SK-N-SH (cell line): Measurements from ENCODE around the gene POLR3H. TPM values are rescaled to one million over a fixed set of nuclear protein-coding genes. Genes with fewer than 3 reads are reported as not detected.

Experiments
- CTCF ChIA-PET: fragments of 300-600, 350-600 bp; formaldehyde crosslinking; extraction: SDS; loops from one replicate; lab custom pipeline; 2021; lab: Yijun Ruan, JAX
- POLR2A ChIA-PET: fragments of 350-600 bp; sonication (Branson Sonifier 250); formaldehyde crosslinking; extraction: SDS; loops from one replicate; lab custom pipeline; 2020; ENCODE audit warnings: antibody characterized with exemption, inconsistent platforms; lab: Yijun Ruan, JAX
- DNase-seq: peaks from one replicate; pipeline ENCODE4 v3.0.0; 2012
- H2AFZ ChIP-seq: fragments of 200-600 bp; sonication (generic); 2 replicates; pipeline ENCODE4 v1.8.1; 2016; ENCODE audit warnings: antibody characterized with exemption, mild to moderate bottlenecking, low read depth
- H3F3A ChIP-seq: fragments of 200-600 bp; sonication (generic); replicated peaks from 2 replicates; pipeline ENCODE3; 2016; ENCODE audit warnings: antibody characterized with exemption, mild to moderate bottlenecking; ENCODE audit not compliant: insufficient read depth
- H3K27ac ChIP-seq, 2 experiments: fragments of 200-500 bp in 1 of 2; fragments of 200-600 bp in 1 of 2; sonication (Bioruptor generic) in 1 of 2; sonication (generic), shearing (Covaris generic) in 1 of 2; 2 replicates each; pipeline versions ENCODE4 v1.5.1 to v1.6.1; 2014 to 2016; ENCODE audit warnings: low read depth in 2 of 2, inconsistent platforms in 1 of 2, low read length in 1 of 2, mild to moderate bottlenecking in 1 of 2, mixed read lengths in 1 of 2
- H3K27me3 ChIP-seq: fragments of 200-600 bp; sonication (generic), shearing (Covaris generic); 2 replicates; pipeline ENCODE4 v1.6.1; 2016; ENCODE audit warnings: mixed run types; ENCODE audit not compliant: insufficient read depth
- H3K36me3 ChIP-seq, 2 experiments: fragments of 200-500 bp in 1 of 2; fragments of 200-600 bp in 1 of 2; sonication (Bioruptor generic) in 1 of 2; sonication (generic) in 1 of 2; replicated peaks in 1 of 2; 2 replicates each; pipeline versions ENCODE3 to v1.5.1; 2014 to 2016; ENCODE audit warnings: low read length in 1 of 2, mild to moderate bottlenecking in 1 of 2; ENCODE audit not compliant: insufficient read depth in 2 of 2, control insufficient read depth in 1 of 2
- H3K4me1 ChIP-seq, 2 experiments: fragments of 200-500 bp in 1 of 2; fragments of 200-600 bp in 1 of 2; sonication (Bioruptor generic) in 1 of 2; sonication (generic), shearing (Covaris generic) in 1 of 2; 2 replicates each; pipeline versions ENCODE4 v1.5.1 to v1.6.1; 2014 to 2016; ENCODE audit warnings: low read depth in 1 of 2, low read length in 1 of 2, mixed run types in 1 of 2; ENCODE audit not compliant: insufficient read depth in 2 of 2, control insufficient read depth in 1 of 2
- H3K4me2 ChIP-seq: fragments of 200-600 bp; sonication (generic), shearing (Covaris generic); 2 replicates; pipeline ENCODE4 v1.6.1; 2017; ENCODE audit warnings: mixed run types
- H3K4me3 ChIP-seq, 2 experiments: fragments of 200-500 bp in 1 of 2; fragments of 200-600 bp in 1 of 2; sonication (Bioruptor generic) in 1 of 2; sonication (generic), shearing (Covaris generic) in 1 of 2; 2 replicates each; pipeline versions ENCODE4 v1.5.1 to v1.8.1; 2014 to 2016; ENCODE audit warnings: low read depth in 2 of 2, inconsistent platforms in 1 of 2, low read length in 1 of 2, mild to moderate bottlenecking in 1 of 2, mixed read lengths in 1 of 2, moderate library complexity in 1 of 2
- H3K79me2 ChIP-seq: fragments of 200-600 bp; sonication (generic); 2 replicates; pipeline ENCODE4 v1.8.1; 2017; ENCODE audit warnings: mild to moderate bottlenecking; ENCODE audit not compliant: insufficient read depth
- H3K9ac ChIP-seq: fragments of 200-600 bp; sonication (generic); 2 replicates; pipeline ENCODE4 v1.6.1; 2017; ENCODE audit warnings: mixed run types
- H3K9me2 ChIP-seq: fragments of 200-600 bp; sonication (generic); 2 replicates; pipeline ENCODE4 v1.6.1; 2017; ENCODE audit warnings: mixed run types
- H3K9me3 ChIP-seq: fragments of 200-600 bp; sonication (generic); 2 replicates; pipeline ENCODE4 v1.6.1; 2017; ENCODE audit warnings: mixed run types, mild to moderate bottlenecking, moderate library complexity
- H4K20me1 ChIP-seq: fragments of 200-600 bp; sonication (generic); 2 replicates; pipeline ENCODE4 v1.6.1; 2017; ENCODE audit warnings: mild to moderate bottlenecking, mixed run types; ENCODE audit not compliant: insufficient read depth
- CHD2 ChIP-seq: fragments of 150-350 bp; IDR thresholded peaks from 2 replicates; pipeline ENCODE4 v1.6.1; 2018; ENCODE audit warnings: low read length; ENCODE audit not compliant: partially characterized antibody
- EP300 ChIP-seq, 2 experiments: IDR thresholded peaks; 2 replicates each; pipeline versions ENCODE4 v1.4.0 to v1.6.1; 2012; ENCODE audit warnings: borderline replicate concordance in 1 of 2, low read depth in 1 of 2, low read length in 1 of 2
- EZH2phosphoT487 ChIP-seq: fragments of 200-600 bp; sonication (generic); IDR thresholded peaks from 2 replicates; pipeline ENCODE4 v1.6.1; 2017; ENCODE audit warnings: low read depth, mixed run types, mild to moderate bottlenecking, antibody characterized with exemption, moderate library complexity, borderline replicate concordance
- FOSL2 ChIP-seq: IDR thresholded peaks from 2 replicates; pipeline ENCODE4 v1.4.0; 2012; ENCODE audit warnings: low read depth, mild to moderate bottlenecking, moderate library complexity, borderline replicate concordance
- GABPA ChIP-seq: IDR thresholded peaks from 2 replicates; pipeline ENCODE4 v1.4.0; 2012; ENCODE audit warnings: low read depth, mild to moderate bottlenecking
- MEF2A ChIP-seq: IDR thresholded peaks from 2 replicates; pipeline ENCODE4 v1.4.0; 2012; ENCODE audit warnings: low read depth, borderline replicate concordance
- NFIC ChIP-seq: IDR thresholded peaks from 2 replicates; pipeline ENCODE4 v1.4.0; 2012; ENCODE audit warnings: borderline replicate concordance
- NRF1 ChIP-seq: IDR thresholded peaks from 2 replicates; pipeline ENCODE4 v1.6.1; 2012; ENCODE audit warnings: low read depth, mild to moderate bottlenecking, low read length
- PBX3 ChIP-seq: IDR thresholded peaks from 2 replicates; pipeline ENCODE4; 2012
- RAD21 ChIP-seq: IDR thresholded peaks from 2 replicates; pipeline ENCODE4 v1.6.1; 2012; ENCODE audit warnings: mild to moderate bottlenecking, low read length
- SIN3A ChIP-seq: IDR thresholded peaks from 2 replicates; pipeline ENCODE4 v1.6.1; 2012; ENCODE audit warnings: low read depth, mild to moderate bottlenecking, low read length, moderate library complexity, borderline replicate concordance
- TAF1 ChIP-seq: IDR thresholded peaks from 2 replicates; pipeline ENCODE4 v1.6.1; 2012; ENCODE audit warnings: low read depth, mild to moderate bottlenecking, low read length, moderate library complexity, borderline replicate concordance
- TCF12 ChIP-seq: IDR thresholded peaks from 2 replicates; pipeline ENCODE4 v1.4.0; 2012
- WGBS: methylation state at CpG from one replicate; pipeline ENCODE4 v1.1.6; 2017; ENCODE audit warnings: low lambda C conversion rate; 5-methylcytosine and 5-hydroxymethylcytosine counted together
- polyA plus RNA-seq, 3 experiments: library from polyadenylated mRNA; depleted of rRNA; stranded (reverse); fragments of >200 nt; gene quantifications; 2 replicates each; pipeline ENCODE4 v1.2.3, GENCODE V29; 2012
- TF ChIP-seq, protein P1 (sequence below): fragments of 150-350 bp; IDR thresholded peaks from 2 replicates; pipeline ENCODE4 v1.6.1; 2017; ENCODE audit warnings: antibody characterized with exemption, low read length, low read depth, borderline replicate concordance
- TF ChIP-seq, protein P2 (sequence below): IDR thresholded peaks from 2 replicates; pipeline ENCODE4 v1.6.1; 2012; ENCODE audit warnings: mild to moderate bottlenecking, low read depth, low read length, moderate library complexity
- TF ChIP-seq, protein P3 (sequence below): fragments of 150-350 bp; IDR thresholded peaks from 2 replicates; pipeline ENCODE4 v1.6.1; 2016; ENCODE audit warnings: mild to moderate bottlenecking, low read depth, low read length

The POLR3H gene
- polyA plus RNA-seq, 1 of the 3 experiments (the other 2 are of a cell fraction): 22.9 TPM

- H3K4me1 ChIP-seq: no peaks in the 10 kb centered on the region
- no peak overlapping the region for H3K4me3 ChIP-seq
- TF ChIP-seq SIN3A (no peak), PBX3 (no peak), NRF1 (no peak), NFIC (no peak), RAD21 (no peak), EP300 (IDR thresholded peaks at IDR 0.05; ENCODE audit: borderline replicate concordance in 1 of 2, low read depth in 1 of 2, low read length in 1 of 2) (no peak), EZH2phosphoT487 (no peak), TCF12 (no peak), MEF2A (no peak), GABPA (no peak)
- TF ChIP-seq, protein P1, sequence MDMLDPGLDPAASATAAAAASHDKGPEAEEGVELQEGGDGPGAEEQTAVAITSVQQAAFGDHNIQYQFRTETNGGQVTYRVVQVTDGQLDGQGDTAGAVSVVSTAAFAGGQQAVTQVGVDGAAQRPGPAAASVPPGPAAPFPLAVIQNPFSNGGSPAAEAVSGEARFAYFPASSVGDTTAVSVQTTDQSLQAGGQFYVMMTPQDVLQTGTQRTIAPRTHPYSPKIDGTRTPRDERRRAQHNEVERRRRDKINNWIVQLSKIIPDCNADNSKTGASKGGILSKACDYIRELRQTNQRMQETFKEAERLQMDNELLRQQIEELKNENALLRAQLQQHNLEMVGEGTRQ: no peak
- H2AFZ ChIP-seq: no peak overlapping the region
- no peaks in the 10 kb centered on the region for H3K9me2 ChIP-seq
- H3K9ac ChIP-seq: no peak overlapping the region
- no peaks in the 10 kb centered on the region for H3F3A ChIP-seq
- no peaks in the 10 kb centered on the region for H3K27me3 ChIP-seq
- peaks cover 4% of the 10 kb centered on the region; the same call in 1 of the 2 replicates for H4K20me1 ChIP-seq
- 0 out of 2 replicates have a peak overlapping the region, but pooled peaks have one; percentile 7 for H3K4me2 ChIP-seq
- DNase-seq: no peak
- no CpG with 5 or more reads among the region's 6 CpGs for WGBS
- H3K9me3 ChIP-seq: no peaks in the 10 kb centered on the region
- CTCF ChIA-PET: no interaction called here
- POLR2A ChIA-PET: no interaction called here
- H3K36me3 ChIP-seq: no peaks in the 10 kb centered on the region
- H3K27ac ChIP-seq: peak overlapping the region in 1 of 2 experiments; percentile 20; a peak in 1 of 4 replicates
- H3K79me2 ChIP-seq: peaks cover 55% of the 10 kb centered on the region
Observed at GRCh38 chr22:41479671-41480396, 64.4 kb downstream of the POLR3H start.

DNA sequence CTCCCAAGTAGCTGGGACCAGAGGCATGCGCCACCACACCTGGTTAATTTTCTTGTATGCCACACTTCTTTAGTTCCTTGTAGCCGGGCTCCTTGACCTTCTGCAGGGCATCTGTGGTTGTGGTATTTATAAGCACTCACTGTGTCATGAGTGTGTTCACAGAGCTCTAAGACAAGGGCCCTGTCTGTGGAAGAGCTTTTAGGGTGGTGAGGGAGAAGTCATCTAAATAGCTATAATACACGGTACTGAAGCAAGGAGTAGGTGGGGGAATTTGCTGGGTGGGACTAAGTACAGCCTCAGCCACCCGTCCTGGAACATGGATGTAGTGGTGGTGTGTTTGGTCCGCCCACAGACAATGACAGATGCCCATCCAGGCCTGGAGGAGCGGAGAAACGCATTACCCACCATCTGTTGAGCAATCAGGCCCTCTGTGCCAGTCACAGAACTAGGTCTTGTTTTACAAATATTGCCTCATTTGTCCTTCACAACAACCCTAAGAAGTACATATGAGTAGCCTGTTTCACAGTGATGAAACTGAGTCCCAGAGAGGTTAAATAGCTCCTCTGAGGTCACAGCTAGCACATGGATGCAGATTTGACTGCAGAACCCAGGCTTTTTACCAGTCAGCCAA, 65.3 kb downstream of the POLR3H start:
- POLR2A ChIA-PET: no interaction called here
- DNase-seq: no peak

More for the DNA sequence above, 65.3 kb downstream of the POLR3H start:
- Histone ChIP-seq H3K9me3 (no peaks in the 10 kb centered on the region), H3K4me2 (0 out of 2 replicates have a peak overlapping the region, but pooled peaks have one; percentile 7), H3K4me1 (no peaks in the 10 kb centered on the region), H2AFZ (no peak overlapping the region), H3K79me2 (peaks cover 51% of the 10 kb centered on the region), H3K9me2 (no peaks in the 10 kb centered on the region), H3K9ac (no peak overlapping the region), H3F3A (no peaks in the 10 kb centered on the region), H3K4me3 (no peak overlapping the region), H3K27ac (no peak overlapping the region), H3K36me3 (no peaks in the 10 kb centered on the region), H3K27me3 (no peaks in the 10 kb centered on the region), H4K20me1 (peaks cover 4% of the 10 kb centered on the region; the same call in 1 of the 2 replicates)
- WGBS: 73% methylated on average over 2 of the region's 7 CpGs
- no peak for TF ChIP-seq TCF12
- TF ChIP-seq TAF1: no peak
- TF ChIP-seq, protein P2, sequence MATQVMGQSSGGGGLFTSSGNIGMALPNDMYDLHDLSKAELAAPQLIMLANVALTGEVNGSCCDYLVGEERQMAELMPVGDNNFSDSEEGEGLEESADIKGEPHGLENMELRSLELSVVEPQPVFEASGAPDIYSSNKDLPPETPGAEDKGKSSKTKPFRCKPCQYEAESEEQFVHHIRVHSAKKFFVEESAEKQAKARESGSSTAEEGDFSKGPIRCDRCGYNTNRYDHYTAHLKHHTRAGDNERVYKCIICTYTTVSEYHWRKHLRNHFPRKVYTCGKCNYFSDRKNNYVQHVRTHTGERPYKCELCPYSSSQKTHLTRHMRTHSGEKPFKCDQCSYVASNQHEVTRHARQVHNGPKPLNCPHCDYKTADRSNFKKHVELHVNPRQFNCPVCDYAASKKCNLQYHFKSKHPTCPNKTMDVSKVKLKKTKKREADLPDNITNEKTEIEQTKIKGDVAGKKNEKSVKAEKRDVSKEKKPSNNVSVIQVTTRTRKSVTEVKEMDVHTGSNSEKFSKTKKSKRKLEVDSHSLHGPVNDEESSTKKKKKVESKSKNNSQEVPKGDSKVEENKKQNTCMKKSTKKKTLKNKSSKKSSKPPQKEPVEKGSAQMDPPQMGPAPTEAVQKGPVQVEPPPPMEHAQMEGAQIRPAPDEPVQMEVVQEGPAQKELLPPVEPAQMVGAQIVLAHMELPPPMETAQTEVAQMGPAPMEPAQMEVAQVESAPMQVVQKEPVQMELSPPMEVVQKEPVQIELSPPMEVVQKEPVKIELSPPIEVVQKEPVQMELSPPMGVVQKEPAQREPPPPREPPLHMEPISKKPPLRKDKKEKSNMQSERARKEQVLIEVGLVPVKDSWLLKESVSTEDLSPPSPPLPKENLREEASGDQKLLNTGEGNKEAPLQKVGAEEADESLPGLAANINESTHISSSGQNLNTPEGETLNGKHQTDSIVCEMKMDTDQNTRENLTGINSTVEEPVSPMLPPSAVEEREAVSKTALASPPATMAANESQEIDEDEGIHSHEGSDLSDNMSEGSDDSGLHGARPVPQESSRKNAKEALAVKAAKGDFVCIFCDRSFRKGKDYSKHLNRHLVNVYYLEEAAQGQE: no peak
- TF ChIP-seq RAD21: no peak
- TF ChIP-seq FOSL2: no peak
- TF ChIP-seq, protein P3, sequence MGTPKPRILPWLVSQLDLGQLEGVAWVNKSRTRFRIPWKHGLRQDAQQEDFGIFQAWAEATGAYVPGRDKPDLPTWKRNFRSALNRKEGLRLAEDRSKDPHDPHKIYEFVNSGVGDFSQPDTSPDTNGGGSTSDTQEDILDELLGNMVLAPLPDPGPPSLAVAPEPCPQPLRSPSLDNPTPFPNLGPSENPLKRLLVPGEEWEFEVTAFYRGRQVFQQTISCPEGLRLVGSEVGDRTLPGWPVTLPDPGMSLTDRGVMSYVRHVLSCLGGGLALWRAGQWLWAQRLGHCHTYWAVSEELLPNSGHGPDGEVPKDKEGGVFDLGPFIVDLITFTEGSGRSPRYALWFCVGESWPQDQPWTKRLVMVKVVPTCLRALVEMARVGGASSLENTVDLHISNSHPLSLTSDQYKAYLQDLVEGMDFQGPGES: no peak
- no peak for TF ChIP-seq CHD2
- CTCF ChIA-PET: interaction anchor here (0.8 to 1.7 kb wide), 3 partner anchors 8 to 75 kb away, joined by 3 to 5 read pairs (median 5); no protein-coding TSS in a partner anchor
